H1 (cell line): ENCODE measurements around the gene COG7. TPM values are rescaled to one million over a fixed set of nuclear protein-coding genes. Genes with fewer than 3 reads are reported as not detected.

Source experiments
- CTCF ChIA-PET: fragments of 300-600 bp; sonication (Branson Sonifier 250); formaldehyde crosslinking; loops from one replicate; lab custom pipeline; 2021; ENCODE audit not compliant: partially characterized antibody; lab: Charles Lee
- POLR2A ChIA-PET: fragments of 300-600 bp; sonication (Branson Sonifier 250); formaldehyde crosslinking; loops from one replicate; lab custom pipeline; 2021; ENCODE audit warnings: inconsistent platforms; ENCODE audit not compliant: partially characterized antibody; lab: Charles Lee
- DNase-seq, 2 experiments: peaks; one replicate each; pipeline versions ENCODE4 v3.0.0 to v3.0.0-alpha.2; 2010 to 2022; ENCODE audit warnings: low spot score in 2 of 2, low read depth in 1 of 2, mixed read lengths in 1 of 2
- FAIRE-seq: peaks from 2 replicates; lab custom pipeline; 2011; peaks lifted over from hg19 to GRCh38; lab: Jason Lieb, UNC
- H2AFZ ChIP-seq: 2 replicates; pipeline ENCODE4 v1.8.1; 2012; ENCODE audit warnings: low read length, inconsistent platforms
- H2AK5ac ChIP-seq: 2 replicates; pipeline ENCODE4 v1.6.1; 2013; ENCODE audit warnings: low read depth, low read length
- H2BK120ac ChIP-seq: replicated peaks from 2 replicates; pipeline ENCODE3; 2013; ENCODE audit warnings: low read depth, low read length, inconsistent platforms
- H2BK12ac ChIP-seq: 2 replicates; pipeline ENCODE4 v1.6.1; 2013; ENCODE audit warnings: low read depth, low read length
- H2BK15ac ChIP-seq: 2 replicates; pipeline ENCODE4 v1.6.1; 2013; ENCODE audit warnings: low read length
- H2BK20ac ChIP-seq: 2 replicates; pipeline ENCODE4 v1.6.1; 2013; ENCODE audit warnings: low read length
- H2BK5ac ChIP-seq: 2 replicates; pipeline ENCODE4 v1.6.1; 2013; ENCODE audit warnings: low read depth, low read length
- H3K14ac ChIP-seq: 2 replicates; pipeline ENCODE4 v1.6.1; 2013; ENCODE audit warnings: inconsistent platforms; ENCODE audit not compliant: insufficient read length
- H3K18ac ChIP-seq: 2 replicates; pipeline ENCODE4 v1.6.1; 2013; ENCODE audit warnings: low read length; ENCODE audit errors: extremely low read depth
- H3K23ac ChIP-seq: 2 replicates; pipeline ENCODE4 v1.6.1; 2013; ENCODE audit warnings: inconsistent platforms; ENCODE audit not compliant: insufficient read length
- H3K23me2 ChIP-seq: 2 replicates; pipeline ENCODE4 v1.6.1; 2013; ENCODE audit warnings: low read depth, low read length
- H3K27ac ChIP-seq: 2 replicates; pipeline ENCODE4 v1.6.1; 2011; ENCODE audit warnings: low read depth, low read length, inconsistent platforms
- H3K27me3 ChIP-seq, 4 experiments: replicated peaks in 1 of 4; 1 replicate in 1 of 4; 2 replicates in 3 of 4; pipeline versions ENCODE4 v1.6.1 to v1.8.1; 2011 to 2013; ENCODE audit warnings: low read length in 3 of 4, mild to moderate bottlenecking in 3 of 4, inconsistent platforms in 2 of 4, mixed read lengths in 2 of 4, moderate library complexity in 1 of 4; ENCODE audit not compliant: control insufficient read depth in 3 of 4, insufficient read depth in 3 of 4; ENCODE audit errors: extremely low read depth in 1 of 4
- H3K36me3 ChIP-seq, 4 experiments: 2 replicates each; pipeline versions ENCODE4 v1.6.1 to v1.8.1; 2011 to 2013; ENCODE audit warnings: mild to moderate bottlenecking in 4 of 4, low read length in 3 of 4, moderate library complexity in 2 of 4, control low read depth in 1 of 4, inconsistent platforms in 1 of 4; ENCODE audit not compliant: insufficient read depth in 4 of 4, control insufficient read depth in 2 of 4
- H3K4ac ChIP-seq: replicated peaks from 2 replicates; pipeline ENCODE3; 2013; ENCODE audit warnings: low read length, low read depth, mixed read lengths, inconsistent platforms; ENCODE audit not compliant: insufficient read length
- H3K4me1 ChIP-seq, 4 experiments: replicated peaks in 1 of 4; 1 replicate in 1 of 4; 2 replicates in 3 of 4; pipeline versions ENCODE4 v1.6.1 to v1.8.1; 2011 to 2013; ENCODE audit warnings: low read length in 3 of 4, inconsistent platforms in 2 of 4, mixed read lengths in 1 of 4; ENCODE audit not compliant: insufficient read depth in 4 of 4, control insufficient read depth in 3 of 4
- H3K4me2 ChIP-seq, 2 experiments: 2 replicates each; pipeline versions ENCODE4 v1.6.1 to v1.8.1; 2011 to 2013; ENCODE audit warnings: low read depth in 2 of 2, low read length in 2 of 2, control low read depth in 1 of 2, inconsistent platforms in 1 of 2, mild to moderate bottlenecking in 1 of 2; ENCODE audit not compliant: insufficient read depth in 1 of 2
- H3K4me3 ChIP-seq, 4 experiments: fragments of 200-600, 300-600 bp in 1 of 4; sonication (generic), shearing (Covaris generic), sonication (Bioruptor Twin) in 1 of 4; 2 replicates each; pipeline versions ENCODE4 v1.5.1 to v1.8.1; 2011 to 2016; ENCODE audit warnings: low read length in 4 of 4, low read depth in 3 of 4, control low read depth in 2 of 4, inconsistent platforms in 2 of 4, mild to moderate bottlenecking in 2 of 4, mixed read lengths in 1 of 4, moderate library complexity in 1 of 4; ENCODE audit not compliant: insufficient read depth in 2 of 4; ENCODE audit errors: extremely low read depth in 1 of 4
- H3K56ac ChIP-seq: replicated peaks from 2 replicates; pipeline ENCODE3; 2013; ENCODE audit warnings: low read depth, mild to moderate bottlenecking, mixed read lengths, low read length, inconsistent platforms; ENCODE audit not compliant: insufficient read length
- H3K79me1 ChIP-seq: 2 replicates; pipeline ENCODE4 v1.6.1; 2013; ENCODE audit warnings: low read depth, low read length, control low read depth
- H3K79me2 ChIP-seq, 2 experiments: 2 replicates each; pipeline versions ENCODE4 v1.6.1 to v1.8.1; 2012 to 2013; ENCODE audit warnings: low read length in 2 of 2, mild to moderate bottlenecking in 2 of 2, inconsistent platforms in 1 of 2; ENCODE audit not compliant: insufficient read depth in 2 of 2, control insufficient read depth in 1 of 2
- H3K9ac ChIP-seq, 4 experiments: replicated peaks in 1 of 4; 1 replicate in 1 of 4; 2 replicates in 3 of 4; pipeline versions ENCODE4 v1.6.1 to v1.8.1; 2011 to 2013; ENCODE audit warnings: low read depth in 3 of 4, low read length in 3 of 4, control low read depth in 2 of 4, mild to moderate bottlenecking in 2 of 4, moderate library complexity in 2 of 4, inconsistent platforms in 1 of 4; ENCODE audit errors: extremely low read depth in 1 of 4
- H3K9me3 ChIP-seq, 2 experiments: 2 replicates each; pipeline versions ENCODE4 v1.6.1 to v1.8.1; 2012 to 2013; ENCODE audit warnings: mild to moderate bottlenecking in 2 of 2, moderate library complexity in 2 of 2, control low read depth in 1 of 2, inconsistent platforms in 1 of 2, low read depth in 1 of 2, low read length in 1 of 2, mixed read lengths in 1 of 2; ENCODE audit not compliant: insufficient read depth in 2 of 2
- H4K20me1 ChIP-seq, 2 experiments: replicated peaks in 1 of 2; 2 replicates each; pipeline versions ENCODE3 to v1.8.1; 2011 to 2013; ENCODE audit warnings: inconsistent platforms in 2 of 2, low read length in 2 of 2, mild to moderate bottlenecking in 1 of 2; ENCODE audit not compliant: insufficient read depth in 2 of 2, control insufficient read depth in 1 of 2
- H4K5ac ChIP-seq: 2 replicates; pipeline ENCODE4 v1.6.1; 2013; ENCODE audit warnings: low read length, low read depth, mixed read lengths, inconsistent platforms; ENCODE audit not compliant: insufficient read length
- H4K8ac ChIP-seq: 2 replicates; pipeline ENCODE4 v1.8.0; 2013; ENCODE audit warnings: mild to moderate bottlenecking, moderate library complexity, low read length, inconsistent platforms; ENCODE audit not compliant: insufficient read depth; ENCODE audit errors: extremely low read depth
- H4K91ac ChIP-seq: replicated peaks from 2 replicates; pipeline ENCODE3; 2013; ENCODE audit warnings: low read length, mixed read lengths, inconsistent platforms; ENCODE audit not compliant: insufficient read length
- ATF3 ChIP-seq: IDR thresholded peaks from 2 replicates; pipeline ENCODE4 v1.6.1; 2011; ENCODE audit warnings: low read depth, mild to moderate bottlenecking, low read length; ENCODE audit not compliant: insufficient read depth
- BACH1 ChIP-seq: IDR thresholded peaks from 2 replicates; pipeline ENCODE4 v1.6.1; 2012; ENCODE audit warnings: low read length, improper control_type of control experiment
- CBX5 ChIP-seq: fragments of 300-800, 300-1000 bp; sonication (generic); IDR thresholded peaks from 2 replicates; pipeline ENCODE4 v1.7.1; 2016; ENCODE audit warnings: antibody characterized with exemption, low read length, low read depth
- CHD1 ChIP-seq: IDR thresholded peaks from 2 replicates; pipeline ENCODE4 v1.6.1; 2012; ENCODE audit warnings: low read depth, low read length, improper control_type of control experiment
- EGR1 ChIP-seq: IDR thresholded peaks from 2 replicates; pipeline ENCODE4 v1.6.1; 2011; ENCODE audit warnings: low read depth, low read length, borderline replicate concordance
- GABPA ChIP-seq: IDR thresholded peaks from 2 replicates; pipeline ENCODE4 v1.6.1; 2011; ENCODE audit warnings: mild to moderate bottlenecking, low read length, moderate library complexity, borderline replicate concordance; ENCODE audit not compliant: insufficient read depth
- JUN ChIP-seq: IDR thresholded peaks from 2 replicates; pipeline ENCODE4 v1.6.1; 2011; ENCODE audit warnings: low read depth, mild to moderate bottlenecking, improper control_type of control experiment, low read length
- KDM4A ChIP-seq: IDR thresholded peaks from one replicate; pipeline ENCODE4 v1.7.1; 2012; ENCODE audit warnings: low read depth, mild to moderate bottlenecking, moderate library complexity, low read length, inconsistent platforms; ENCODE audit not compliant: severe bottlenecking
- POLR2AphosphoS5 ChIP-seq: IDR thresholded peaks from 2 replicates; pipeline ENCODE4 v1.6.1; 2011; ENCODE audit warnings: low read depth, low read length
- POU5F1 ChIP-seq: IDR thresholded peaks from 2 replicates; pipeline ENCODE4 v1.6.1; 2011; ENCODE audit warnings: low read depth, mild to moderate bottlenecking, low read length, moderate library complexity
- TBP ChIP-seq: IDR thresholded peaks from 2 replicates; pipeline ENCODE4 v1.6.1; 2011; ENCODE audit warnings: low read depth, low read length, improper control_type of control experiment
- WGBS, 2 experiments: shearing (Covaris generic) in 1 of 2; methylation state at CpG; one replicate each; pipeline versions ENCODE4 v1.1.6 to v1.1.7; 2013 to 2015; ENCODE audit warnings: low lambda C conversion rate in 2 of 2, mixed read lengths in 2 of 2, inconsistent platforms in 1 of 2, low coverage in 1 of 2, missing lambda C conversion rate in 1 of 2; ENCODE audit not compliant: insufficient replicate concordance in 2 of 2, insufficient coverage in 1 of 2, insufficient read length in 1 of 2; ENCODE audit errors: extremely low coverage in 1 of 2, missing lambda C conversion rate in 1 of 2; 5-methylcytosine and 5-hydroxymethylcytosine counted together
- polyA plus RNA-seq, 7 experiments: library from polyadenylated mRNA; depleted of rRNA in 3 of 7; stranded (reverse) in 5 of 7; unstranded in 2 of 7; fragments of >200 nt in 5 of 7; fragments of 200-250 nt in 2 of 7; gene quantifications; 1 replicate in 5 of 7; 2 replicates in 1 of 7; 4 replicates in 1 of 7; pipeline versions ENCODE4 v1.2.1 to v1.2.3, GENCODE V29; 2011 to 2013; ENCODE audit warnings: missing spikeins in 2 of 7, mixed read lengths in 2 of 7
- total RNA-seq: library from RNA; stranded (reverse); fragmentation: NEBNext Ultra II Directional; extraction: Animal tissue kit (Norgen Biotek cat#: 25700); gene quantifications from 2 replicates; pipeline ENCODE4 v1.2.1, GENCODE V29; 2021

COG7 gene
- total and polyA plus RNA-seq, 2 of the 8 experiments (the other 6 are each of a cell fraction or from before 2014, with no cell fraction given) = 17.2 to 40.4 TPM

- no peak overlapping the region for H3K4ac ChIP-seq
- no peak overlapping the region for H3K4me3 ChIP-seq
- no peak overlapping the region for H4K91ac ChIP-seq
- H3K23me2 ChIP-seq = no peaks in the 10 kb centered on the region; the same call in 1 of the 2 replicates
- H2BK15ac ChIP-seq = no peak overlapping the region
- H3K56ac ChIP-seq = peak overlapping the region; percentile 30
- H3K23ac ChIP-seq = no peak overlapping the region
- no peak overlapping the region for H3K9ac ChIP-seq
- FAIRE-seq = no peak
- no peaks in the 10 kb centered on the region for H3K9me3 ChIP-seq
- H2AK5ac ChIP-seq = no peak overlapping the region
- no peaks in the 10 kb centered on the region for H3K79me1 ChIP-seq
- no peak overlapping the region for H3K27ac ChIP-seq
- no peak overlapping the region for H2BK5ac ChIP-seq
- ChIA-PET POLR2A (interaction anchor here (1.3 to 2.1 kb wide), 2 partner anchors 9 to 11 kb away, joined by 4 to 6 read pairs; no protein-coding TSS in a partner anchor), CTCF (interaction anchor here (0.6 to 2.0 kb wide), 8 partner anchors 8 to 221 kb away, joined by 3 to 8 read pairs (median 4); no protein-coding TSS in a partner anchor)
- no peak overlapping the region for H2BK20ac ChIP-seq
- no peak overlapping the region for H4K5ac ChIP-seq
- H3K4me2 ChIP-seq = no peak overlapping the region
- H2BK120ac ChIP-seq = no peak overlapping the region
- no peak overlapping the region for H4K8ac ChIP-seq
- DNase-seq = no peak
- H4K20me1 ChIP-seq = peaks cover 0 to 1% of the 10 kb centered on the region in 2 experiments
- H2BK12ac ChIP-seq = no peak overlapping the region
- TF ChIP-seq GABPA = no peak
- no peak for TF ChIP-seq TBP
- TF ChIP-seq BACH1 = no peak
- no peak for TF ChIP-seq POLR2AphosphoS5
- no peak for TF ChIP-seq JUN
- TF ChIP-seq ATF3 = no peak
- no peak for TF ChIP-seq EGR1
- no peak for TF ChIP-seq POU5F1
- TF ChIP-seq CBX5 = no peak
- TF ChIP-seq KDM4A = no peak
- no peak for TF ChIP-seq CHD1
- H2AFZ ChIP-seq = no peak overlapping the region
- 88% methylated on average over 17 of the region's 17 CpGs; no CpG with 5 or more reads in 1 of the 2 experiments for WGBS, 2 experiments
- H3K14ac ChIP-seq = no peak overlapping the region
- peaks cover 0 to 4% (median 1%) of the 10 kb centered on the region in 4 experiments; a peak in 2 of 7 replicates for H3K4me1 ChIP-seq
- H3K27me3 ChIP-seq = no peaks in the 10 kb centered on the region
- H3K18ac ChIP-seq = no peak overlapping the region
- no peaks in the 10 kb centered on the region for H3K36me3 ChIP-seq
- H3K79me2 ChIP-seq = no peaks in the 10 kb centered on the region
Observed at GRCh38 chr16:23374721-23375510, 78.1 kb downstream of the COG7 start.
